H1 (cell line): Measurements from ENCODE around the gene NKAIN2. TPM values are rescaled to one million over a fixed set of nuclear protein-coding genes. Genes with fewer than 3 reads are reported as not detected.

Source experiments
- TBP ChIP-seq: IDR thresholded peaks from 2 replicates; pipeline ENCODE4 v1.6.1; 2011; ENCODE audit warnings: low read depth, low read length, improper control_type of control experiment
- polyA plus RNA-seq, 7 experiments: library from polyadenylated mRNA; depleted of rRNA in 3 of 7; stranded (reverse) in 5 of 7; unstranded in 2 of 7; fragments of >200 nt in 5 of 7; fragments of 200-250 nt in 2 of 7; gene quantifications; 1 replicate in 5 of 7; 2 replicates in 1 of 7; 4 replicates in 1 of 7; pipeline versions ENCODE4 v1.2.1 to v1.2.3, GENCODE V29; 2011 to 2013; ENCODE audit warnings: missing spikeins in 2 of 7, mixed read lengths in 2 of 7
- total RNA-seq: library from RNA; stranded (reverse); fragmentation: NEBNext Ultra II Directional; extraction: Animal tissue kit (Norgen Biotek cat#: 25700); gene quantifications from 2 replicates; pipeline ENCODE4 v1.2.1, GENCODE V29; 2021
- TF ChIP-seq, protein P1 (sequence below): fragments of 300-600 bp; sonication (generic); IDR thresholded peaks from 2 replicates; pipeline ENCODE4 v1.7.1; 2012; ENCODE audit warnings: low read length, moderate library complexity, mild to moderate bottlenecking, inconsistent platforms; ENCODE audit not compliant: insufficient replicate concordance

The NKAIN2 gene
- total and polyA plus RNA-seq, 2 of the 8 experiments (the other 6 are each of a cell fraction or from before 2014, with no cell fraction given), result 0.20 to 0.34 TPM

DNA sequence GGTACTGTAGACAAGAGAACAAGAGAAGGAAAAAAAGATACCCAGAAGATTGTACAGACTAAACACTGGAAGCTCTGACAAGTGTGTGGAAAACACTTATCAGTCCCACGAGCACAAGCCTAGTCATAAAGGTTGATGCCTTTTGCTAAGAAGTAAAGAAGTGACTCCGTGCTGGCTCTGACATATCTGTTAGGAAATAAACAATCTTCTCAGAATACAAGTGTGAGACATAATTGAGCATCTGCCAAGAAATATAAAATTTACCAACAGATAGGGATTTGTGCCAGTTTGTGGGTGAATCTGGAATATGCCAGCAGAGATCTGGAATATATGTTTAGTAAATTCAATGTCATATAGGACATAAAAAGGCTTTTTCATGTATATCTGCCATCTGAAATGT is 899.9 kb downstream of the NKAIN2 start (continued):
- TF ChIP-seq, protein P1, sequence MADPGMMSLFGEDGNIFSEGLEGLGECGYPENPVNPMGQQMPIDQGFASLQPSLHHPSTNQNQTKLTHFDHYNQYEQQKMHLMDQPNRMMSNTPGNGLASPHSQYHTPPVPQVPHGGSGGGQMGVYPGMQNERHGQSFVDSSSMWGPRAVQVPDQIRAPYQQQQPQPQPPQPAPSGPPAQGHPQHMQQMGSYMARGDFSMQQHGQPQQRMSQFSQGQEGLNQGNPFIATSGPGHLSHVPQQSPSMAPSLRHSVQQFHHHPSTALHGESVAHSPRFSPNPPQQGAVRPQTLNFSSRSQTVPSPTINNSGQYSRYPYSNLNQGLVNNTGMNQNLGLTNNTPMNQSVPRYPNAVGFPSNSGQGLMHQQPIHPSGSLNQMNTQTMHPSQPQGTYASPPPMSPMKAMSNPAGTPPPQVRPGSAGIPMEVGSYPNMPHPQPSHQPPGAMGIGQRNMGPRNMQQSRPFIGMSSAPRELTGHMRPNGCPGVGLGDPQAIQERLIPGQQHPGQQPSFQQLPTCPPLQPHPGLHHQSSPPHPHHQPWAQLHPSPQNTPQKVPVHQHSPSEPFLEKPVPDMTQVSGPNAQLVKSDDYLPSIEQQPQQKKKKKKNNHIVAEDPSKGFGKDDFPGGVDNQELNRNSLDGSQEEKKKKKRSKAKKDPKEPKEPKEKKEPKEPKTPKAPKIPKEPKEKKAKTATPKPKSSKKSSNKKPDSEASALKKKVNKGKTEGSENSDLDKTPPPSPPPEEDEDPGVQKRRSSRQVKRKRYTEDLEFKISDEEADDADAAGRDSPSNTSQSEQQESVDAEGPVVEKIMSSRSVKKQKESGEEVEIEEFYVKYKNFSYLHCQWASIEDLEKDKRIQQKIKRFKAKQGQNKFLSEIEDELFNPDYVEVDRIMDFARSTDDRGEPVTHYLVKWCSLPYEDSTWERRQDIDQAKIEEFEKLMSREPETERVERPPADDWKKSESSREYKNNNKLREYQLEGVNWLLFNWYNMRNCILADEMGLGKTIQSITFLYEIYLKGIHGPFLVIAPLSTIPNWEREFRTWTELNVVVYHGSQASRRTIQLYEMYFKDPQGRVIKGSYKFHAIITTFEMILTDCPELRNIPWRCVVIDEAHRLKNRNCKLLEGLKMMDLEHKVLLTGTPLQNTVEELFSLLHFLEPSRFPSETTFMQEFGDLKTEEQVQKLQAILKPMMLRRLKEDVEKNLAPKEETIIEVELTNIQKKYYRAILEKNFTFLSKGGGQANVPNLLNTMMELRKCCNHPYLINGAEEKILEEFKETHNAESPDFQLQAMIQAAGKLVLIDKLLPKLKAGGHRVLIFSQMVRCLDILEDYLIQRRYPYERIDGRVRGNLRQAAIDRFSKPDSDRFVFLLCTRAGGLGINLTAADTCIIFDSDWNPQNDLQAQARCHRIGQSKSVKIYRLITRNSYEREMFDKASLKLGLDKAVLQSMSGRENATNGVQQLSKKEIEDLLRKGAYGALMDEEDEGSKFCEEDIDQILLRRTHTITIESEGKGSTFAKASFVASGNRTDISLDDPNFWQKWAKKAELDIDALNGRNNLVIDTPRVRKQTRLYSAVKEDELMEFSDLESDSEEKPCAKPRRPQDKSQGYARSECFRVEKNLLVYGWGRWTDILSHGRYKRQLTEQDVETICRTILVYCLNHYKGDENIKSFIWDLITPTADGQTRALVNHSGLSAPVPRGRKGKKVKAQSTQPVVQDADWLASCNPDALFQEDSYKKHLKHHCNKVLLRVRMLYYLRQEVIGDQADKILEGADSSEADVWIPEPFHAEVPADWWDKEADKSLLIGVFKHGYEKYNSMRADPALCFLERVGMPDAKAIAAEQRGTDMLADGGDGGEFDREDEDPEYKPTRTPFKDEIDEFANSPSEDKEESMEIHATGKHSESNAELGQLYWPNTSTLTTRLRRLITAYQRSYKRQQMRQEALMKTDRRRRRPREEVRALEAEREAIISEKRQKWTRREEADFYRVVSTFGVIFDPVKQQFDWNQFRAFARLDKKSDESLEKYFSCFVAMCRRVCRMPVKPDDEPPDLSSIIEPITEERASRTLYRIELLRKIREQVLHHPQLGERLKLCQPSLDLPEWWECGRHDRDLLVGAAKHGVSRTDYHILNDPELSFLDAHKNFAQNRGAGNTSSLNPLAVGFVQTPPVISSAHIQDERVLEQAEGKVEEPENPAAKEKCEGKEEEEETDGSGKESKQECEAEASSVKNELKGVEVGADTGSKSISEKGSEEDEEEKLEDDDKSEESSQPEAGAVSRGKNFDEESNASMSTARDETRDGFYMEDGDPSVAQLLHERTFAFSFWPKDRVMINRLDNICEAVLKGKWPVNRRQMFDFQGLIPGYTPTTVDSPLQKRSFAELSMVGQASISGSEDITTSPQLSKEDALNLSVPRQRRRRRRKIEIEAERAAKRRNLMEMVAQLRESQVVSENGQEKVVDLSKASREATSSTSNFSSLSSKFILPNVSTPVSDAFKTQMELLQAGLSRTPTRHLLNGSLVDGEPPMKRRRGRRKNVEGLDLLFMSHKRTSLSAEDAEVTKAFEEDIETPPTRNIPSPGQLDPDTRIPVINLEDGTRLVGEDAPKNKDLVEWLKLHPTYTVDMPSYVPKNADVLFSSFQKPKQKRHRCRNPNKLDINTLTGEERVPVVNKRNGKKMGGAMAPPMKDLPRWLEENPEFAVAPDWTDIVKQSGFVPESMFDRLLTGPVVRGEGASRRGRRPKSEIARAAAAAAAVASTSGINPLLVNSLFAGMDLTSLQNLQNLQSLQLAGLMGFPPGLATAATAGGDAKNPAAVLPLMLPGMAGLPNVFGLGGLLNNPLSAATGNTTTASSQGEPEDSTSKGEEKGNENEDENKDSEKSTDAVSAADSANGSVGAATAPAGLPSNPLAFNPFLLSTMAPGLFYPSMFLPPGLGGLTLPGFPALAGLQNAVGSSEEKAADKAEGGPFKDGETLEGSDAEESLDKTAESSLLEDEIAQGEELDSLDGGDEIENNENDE, result no peak
- TF ChIP-seq TBP, result no peak
